GM19438 (cell line): ENCODE data around the gene GBP4.

Experiments
- ATAC-seq: cut with Tn5 transposase; IDR thresholded peaks from one replicate; pipeline ENCODE4 v1.9.1; 2021; ENCODE audit warnings: low read depth; ENCODE audit not compliant: unreplicated experiment

Gene GBP4

DNA sequence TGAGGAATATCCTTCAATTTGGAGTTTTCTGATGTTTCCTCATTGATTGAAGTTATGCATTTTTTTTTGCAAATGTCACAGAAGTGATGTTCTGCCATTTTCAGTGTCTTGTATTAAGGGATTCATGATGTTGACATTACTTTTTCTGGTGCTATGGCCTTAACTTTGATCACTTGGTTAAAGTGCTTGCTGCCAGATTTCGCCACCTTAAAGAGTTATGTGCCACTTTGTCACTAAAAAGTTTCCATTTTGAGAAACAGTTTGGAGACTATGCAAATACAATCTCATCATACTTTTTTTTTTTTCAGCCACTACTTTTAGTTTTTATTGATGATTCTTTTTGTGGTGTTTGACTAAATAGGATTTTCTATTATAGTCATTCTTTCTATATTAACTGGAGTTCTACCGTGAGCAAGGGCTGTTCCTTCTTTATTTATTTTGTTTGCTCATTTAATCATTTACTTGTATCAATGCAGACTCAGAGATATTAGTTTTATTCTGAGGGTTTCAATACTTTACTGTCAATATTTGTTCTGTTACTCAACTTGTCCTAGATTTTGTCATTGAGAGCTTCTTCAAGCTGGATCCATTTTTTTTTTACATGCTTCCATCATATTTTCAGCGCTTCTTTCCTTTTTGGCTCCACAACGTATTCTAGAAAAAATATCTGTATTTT, 26.1 kb downstream of the GBP4 start:
- no peak for ATAC-seq

DNA sequence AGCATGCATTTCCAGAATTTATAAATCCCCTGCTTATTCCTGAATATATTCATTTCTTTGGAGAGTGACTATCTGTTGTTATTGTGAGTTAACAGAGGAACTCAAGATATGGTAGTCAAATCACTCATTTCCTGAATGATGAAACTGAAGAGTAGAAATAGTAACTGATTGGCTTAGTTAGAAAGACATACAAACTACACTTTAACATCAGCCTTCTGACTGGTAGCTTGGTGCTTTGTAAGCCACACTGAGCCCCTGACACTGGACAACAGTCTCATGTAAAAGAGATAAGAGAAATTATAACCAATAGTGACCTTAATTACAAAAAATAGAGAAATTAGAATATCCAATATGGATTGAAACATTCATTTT, 27.7 kb downstream of the GBP4 start:
- ATAC-seq, result no peak

DNA sequence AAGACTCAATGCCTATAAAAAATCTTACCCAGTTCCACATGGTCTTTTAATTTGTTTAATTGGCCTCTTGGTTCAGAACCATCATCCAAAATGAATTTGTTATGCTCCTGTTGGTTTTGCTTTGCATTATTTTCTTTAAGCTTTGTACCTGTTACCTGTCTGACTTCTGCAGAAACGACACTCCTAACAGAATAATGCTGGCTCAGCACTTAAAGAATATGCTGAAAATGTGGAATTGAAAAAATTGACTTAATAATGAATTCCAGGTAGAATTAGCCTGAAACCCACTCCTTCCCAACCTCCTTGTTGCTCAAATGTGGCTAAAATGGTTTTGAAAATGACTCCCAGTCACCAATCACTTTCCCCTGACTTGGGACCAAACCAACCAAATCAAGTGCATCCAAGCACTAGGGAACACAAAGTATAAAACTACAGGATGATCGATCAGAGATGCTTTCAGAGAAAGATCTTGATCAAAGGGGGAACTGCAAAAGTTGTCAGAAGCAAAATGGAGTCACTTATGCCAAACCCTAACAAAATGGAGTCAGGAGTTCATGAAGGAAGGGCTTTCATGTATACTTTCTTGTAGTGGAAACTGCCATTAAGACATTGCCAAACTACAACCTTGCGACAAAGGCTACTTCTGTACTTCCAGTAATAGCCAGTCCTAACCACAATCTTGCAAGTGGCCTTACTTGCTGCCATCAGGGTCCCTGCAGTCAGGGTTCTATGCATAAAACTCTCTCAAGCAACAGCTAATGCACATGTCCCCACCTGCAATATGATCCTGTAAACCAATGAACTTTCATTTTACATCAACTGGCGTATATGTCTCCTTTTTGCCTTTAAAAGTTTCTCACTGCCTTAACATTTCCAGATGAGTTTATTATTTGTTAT, 28.3 kb downstream of the GBP4 start:
- ATAC-seq, result no peak

DNA sequence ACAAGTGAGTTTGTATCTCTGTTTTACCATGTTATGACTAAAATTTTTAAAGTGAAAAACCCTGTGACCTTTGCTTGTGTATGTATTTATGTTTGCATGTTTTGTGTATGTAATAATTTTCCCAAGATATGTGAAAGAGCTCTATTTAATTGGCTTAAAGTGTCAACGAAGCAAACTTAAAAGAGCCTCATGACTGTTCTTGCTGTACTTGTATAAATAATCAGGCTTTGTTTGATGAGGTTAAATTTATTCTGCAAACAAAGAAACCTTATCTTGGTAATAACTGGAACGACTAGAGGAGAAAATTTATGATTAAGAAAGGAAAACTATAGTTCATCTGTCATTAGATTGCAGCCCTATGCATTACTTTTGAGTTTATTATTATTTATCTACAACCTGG, 29.6 kb downstream of the GBP4 start:
- ATAC-seq, result no peak

DNA sequence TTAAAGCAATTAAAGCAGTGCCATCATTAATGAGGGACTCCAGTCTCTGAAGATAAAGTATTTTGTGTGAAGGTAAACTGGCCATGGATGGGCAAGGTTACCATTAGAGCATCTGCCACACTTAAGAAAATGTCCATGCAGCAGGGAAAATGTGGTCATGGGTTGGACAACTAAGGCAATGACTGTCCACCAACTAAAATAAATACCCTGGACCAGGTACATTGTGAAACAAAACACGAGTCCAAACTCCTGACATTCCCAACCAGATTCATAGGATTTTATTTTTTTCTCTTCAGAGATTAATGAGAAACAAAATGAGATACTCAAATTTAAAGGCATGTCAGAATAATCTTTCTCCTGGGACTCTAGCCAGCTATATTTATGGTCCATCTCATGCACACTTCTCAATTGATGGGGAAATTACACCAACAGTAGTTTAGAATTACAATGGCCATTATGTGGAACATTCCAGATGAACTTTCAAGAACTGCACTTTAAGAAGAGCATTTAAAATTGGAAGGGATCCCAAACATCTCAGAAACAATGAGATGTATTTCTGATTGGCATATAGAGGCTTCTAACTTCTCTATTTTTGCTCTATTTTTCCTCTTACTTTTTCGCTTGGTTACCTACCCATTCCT, 31.0 kb downstream of the GBP4 start:
- no peak for ATAC-seq

DNA sequence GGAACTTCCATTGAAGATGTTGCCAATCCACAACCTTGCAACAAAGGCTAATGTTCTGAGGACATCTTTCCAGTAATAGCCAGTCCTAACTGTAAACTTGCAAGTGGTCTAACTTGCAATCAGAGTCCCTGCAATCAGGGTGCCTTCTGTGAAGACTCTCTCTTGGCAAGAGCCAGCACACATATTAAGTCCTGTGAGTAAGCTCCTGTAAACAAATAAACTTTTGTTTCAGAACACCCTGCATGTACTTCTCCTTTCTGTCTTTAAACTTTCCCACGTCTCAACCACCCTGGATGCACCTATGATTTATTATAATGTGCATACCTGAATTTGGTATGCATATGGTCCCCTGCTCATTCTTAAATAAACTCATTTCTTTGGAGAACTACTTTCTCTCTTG, 32.0 kb downstream of the GBP4 start:
- ATAC-seq, result no peak

DNA sequence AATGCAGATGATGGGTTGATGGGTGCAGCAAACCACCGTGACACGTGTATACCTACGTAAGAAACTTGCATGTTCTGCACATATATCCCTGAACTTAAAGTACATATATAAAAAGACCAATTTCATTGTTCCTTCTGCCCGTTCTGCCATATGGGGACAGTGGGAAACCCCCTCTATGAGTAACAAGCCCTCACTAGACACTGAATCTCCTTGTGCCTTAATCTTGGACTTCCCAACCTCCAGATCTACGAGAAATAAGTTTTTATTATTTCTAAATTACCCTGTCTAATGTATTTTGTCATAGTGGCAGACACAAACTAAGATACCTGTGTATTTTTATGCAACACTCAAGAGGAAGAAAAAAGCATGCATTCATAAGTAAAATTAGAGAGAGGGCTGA, 32.9 kb downstream of the GBP4 start:
- ATAC-seq, result no peak

DNA sequence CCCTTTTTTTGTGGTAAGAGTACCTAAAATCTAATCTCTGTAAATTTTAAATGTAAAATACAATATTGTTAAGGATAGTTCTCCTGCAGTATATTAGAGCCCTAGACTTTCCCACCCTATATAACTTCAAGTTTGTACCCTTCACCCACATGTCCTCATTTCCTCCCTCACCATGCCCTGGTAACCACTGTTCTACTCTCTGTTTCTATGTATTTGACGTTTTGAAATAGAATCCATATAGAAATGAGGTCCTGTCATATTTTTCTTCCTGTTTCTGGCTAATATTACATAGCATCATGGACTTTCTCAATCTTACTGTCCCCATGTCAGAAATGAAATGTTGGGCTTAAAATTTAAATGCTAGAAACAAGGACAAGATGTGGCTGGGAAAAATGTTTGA, 47.7 kb downstream of the GBP4 start:
- ATAC-seq, result no peak

DNA sequence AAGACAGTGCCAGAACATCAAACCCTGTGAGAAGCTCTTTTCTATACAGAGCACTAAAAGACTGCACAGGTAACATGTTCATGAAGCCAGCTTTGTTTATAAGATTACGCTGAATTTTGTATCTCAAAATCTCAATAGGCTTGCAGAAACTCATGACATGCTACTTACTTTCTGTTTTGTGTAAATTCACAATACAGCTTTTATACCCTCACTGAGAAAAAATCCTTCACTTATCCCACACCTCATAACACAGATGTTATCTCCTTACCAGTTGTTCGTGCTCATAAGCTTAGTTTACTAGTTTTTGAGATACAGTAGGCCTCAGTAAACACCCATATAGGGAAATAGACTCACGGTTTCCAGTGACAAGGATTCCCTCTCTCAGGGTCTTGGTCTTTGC, 48.8 kb downstream of the GBP4 start:
- ATAC-seq, result no peak

DNA sequence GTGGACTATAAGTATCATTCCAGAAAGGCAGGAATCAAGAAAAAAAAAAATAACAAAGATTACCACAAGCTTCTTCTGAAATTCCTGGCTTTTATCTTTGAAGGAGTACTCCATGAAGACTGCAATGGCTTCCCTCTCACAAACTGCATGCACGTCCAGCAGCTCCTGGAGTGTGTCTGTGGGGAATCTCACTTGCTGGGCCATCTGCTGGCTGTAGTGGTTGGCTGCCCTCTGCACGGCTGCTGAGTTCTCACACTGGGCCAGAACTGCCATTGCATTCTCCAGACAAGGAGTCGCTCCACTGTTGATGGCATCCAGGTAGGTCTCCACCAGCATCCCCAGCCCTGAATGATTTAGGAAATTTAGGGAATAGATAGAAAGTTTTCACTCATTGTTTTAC, 49.5 kb downstream of the GBP4 start:
- ATAC-seq, result no peak

DNA sequence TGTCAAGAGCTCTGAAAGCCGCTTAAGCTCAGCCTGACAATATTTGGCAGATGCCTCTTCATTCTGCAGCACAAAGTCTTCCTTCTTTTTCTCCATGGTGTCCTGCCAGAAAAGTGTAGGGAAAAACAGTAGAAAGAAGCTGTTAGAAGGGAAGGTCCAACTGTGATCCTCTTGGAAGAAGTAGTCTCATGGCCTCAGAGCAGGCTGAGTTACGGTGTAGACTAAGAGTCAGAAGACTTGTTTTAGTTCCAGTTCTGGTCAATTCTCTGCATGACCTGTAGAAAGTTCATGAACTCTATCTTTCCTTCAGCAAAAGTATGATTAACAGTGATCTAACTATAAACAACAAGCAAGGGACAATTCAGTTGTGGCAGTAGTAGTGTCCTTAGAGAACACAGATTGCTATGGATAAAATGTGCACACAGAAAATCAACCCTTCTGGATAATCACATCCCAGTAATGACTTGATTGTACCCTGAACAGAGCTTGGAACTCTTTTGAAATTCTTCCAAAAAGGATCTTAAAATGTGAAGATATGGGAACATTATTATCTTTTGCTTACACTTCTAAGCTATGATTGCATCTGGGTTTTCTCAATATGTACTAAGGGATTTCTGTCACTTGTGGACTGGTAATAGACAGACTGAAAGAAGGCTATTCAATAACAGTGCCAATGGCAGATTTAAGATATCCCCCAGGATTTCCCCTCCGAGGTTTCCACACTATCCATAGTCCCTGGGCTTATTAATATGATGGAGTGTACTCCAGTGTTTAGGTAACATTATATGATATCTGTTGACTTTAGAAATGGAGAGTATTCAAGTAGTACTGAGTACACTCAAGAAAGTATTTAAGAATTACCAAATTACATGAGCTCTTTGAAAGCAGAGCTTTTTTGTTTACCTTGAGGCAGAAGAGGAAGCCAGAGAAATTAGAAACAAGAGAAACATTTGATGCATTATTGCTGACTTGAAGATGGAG, 50.8 kb downstream of the GBP4 start:
- ATAC-seq, result no peak

DNA sequence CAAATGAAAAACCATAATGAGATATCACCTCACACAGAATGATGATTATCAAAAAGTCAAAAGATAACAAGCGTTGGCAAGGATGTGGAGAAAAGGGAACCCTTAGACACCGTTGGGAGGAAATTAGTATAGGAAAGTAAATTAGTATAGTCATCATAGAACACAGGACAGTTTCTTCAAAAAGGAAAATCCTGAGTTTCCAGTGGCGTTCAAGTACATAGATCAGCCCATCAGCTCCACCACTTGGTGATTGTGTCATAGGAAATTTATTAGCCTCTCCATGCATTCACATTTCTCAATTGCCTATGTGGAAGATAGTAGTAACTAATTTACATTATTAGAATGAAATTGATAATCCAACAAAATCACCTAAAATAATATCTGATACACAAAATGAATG, 52.0 kb downstream of the GBP4 start:
- ATAC-seq, result no peak

DNA sequence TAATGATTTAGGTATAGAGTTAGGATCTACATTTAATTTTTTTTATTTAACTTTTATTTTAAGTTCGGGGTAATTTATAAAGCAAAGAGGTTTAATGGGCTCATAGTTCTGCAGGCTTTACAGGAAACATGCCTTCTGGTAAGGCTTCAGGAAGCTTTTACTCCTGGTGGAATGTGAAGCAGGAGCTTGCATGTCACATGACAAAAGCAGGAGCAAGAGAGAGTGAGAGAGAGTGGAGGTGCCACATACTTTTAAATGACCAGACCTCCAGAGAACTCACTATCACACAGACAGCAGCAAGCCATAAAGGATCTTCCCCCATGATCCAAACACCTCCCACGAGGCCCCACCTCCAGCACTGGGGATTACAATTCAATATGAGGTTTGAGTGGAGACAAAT, 55.3 kb downstream of the GBP4 start:
- no peak for ATAC-seq

DNA sequence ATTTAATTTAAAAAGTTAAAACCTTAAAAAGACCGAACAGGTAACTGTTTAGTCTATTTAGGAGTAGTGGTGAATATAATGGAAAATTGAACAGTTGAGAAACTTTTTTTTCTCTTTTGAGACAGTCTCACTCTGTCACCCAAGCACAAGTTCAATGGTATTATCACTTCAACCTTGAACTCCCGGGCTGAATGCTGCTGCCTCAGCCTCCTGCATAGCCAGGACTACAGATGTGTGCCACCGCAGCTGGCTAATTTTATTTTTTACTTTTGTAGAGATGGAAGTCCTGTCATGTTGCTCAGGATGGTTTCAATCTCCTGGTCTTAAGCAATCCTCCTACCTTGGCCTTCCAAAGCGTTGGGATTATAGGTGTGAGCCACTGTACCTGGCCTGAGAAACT, 56.6 kb downstream of the GBP4 start:
- ATAC-seq, result no peak

DNA sequence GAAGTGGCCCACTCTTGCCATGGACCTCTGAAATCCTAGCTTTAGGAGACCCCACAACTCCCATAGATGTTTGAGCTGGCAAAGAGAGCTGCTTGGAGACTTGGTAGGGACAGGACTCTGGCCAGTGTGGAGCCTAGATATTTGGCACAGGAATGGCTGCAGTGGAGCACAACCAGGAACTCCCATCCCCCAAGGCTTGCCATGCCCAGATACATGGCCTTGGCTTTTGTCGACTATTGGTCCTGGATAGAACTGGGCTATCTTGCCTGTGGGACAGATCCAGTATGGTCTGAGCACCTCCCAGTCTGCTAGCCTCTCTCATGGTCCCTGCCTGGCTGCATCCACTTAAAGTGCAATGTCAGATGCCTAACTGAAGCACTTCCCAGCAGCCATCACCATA, 65.0 kb downstream of the GBP4 start:
- ATAC-seq, result no peak
